HG03354 (cell line): ENCODE measurements around the gene TNXB.
"Not testable (repeated sequence)": the region's sequence is repeated elsewhere in the genome, so short reads cannot be mapped to it uniquely, and the experiment has no call there.

Experiments used
- ATAC-seq: cut with Tn5 transposase; IDR thresholded peaks from one replicate; pipeline ENCODE4 v1.9.1; 2021; ENCODE audit warnings: mild to moderate bottlenecking; ENCODE audit not compliant: unreplicated experiment, poor library complexity, severe bottlenecking

The TNXB gene

GRCh38 chr6:32109114-32109764, at the start of gene TNXB:
Gene TNXB, minus strand, starts transcription at chr6:32109338. Its CDS starts 11,140 bp downstream, at chr6:32098198.
- no peak for ATAC-seq

- ATAC-seq, result no peak
These were observed 48.9 kb upstream of the TNXB start for GRCh38 chr6:32158052-32158451.

- no peak for ATAC-seq
These were observed 47.8 kb upstream of the TNXB start for GRCh38 chr6:32156891-32157290.

- peak; percentile 74 for ATAC-seq
These were observed 45.5 kb upstream of the TNXB start for GRCh38 chr6:32154514-32155161.

GRCh38 chr6:32153564-32154513, 44.7 kb upstream of the TNXB start, which contains the start of gene PPT2:
Gene PPT2, plus strand, starts transcription at chr6:32154141. Its CDS starts 454 bp downstream, at chr6:32154595.
- ATAC-seq, result peak; percentile 38

GRCh38 chr6:32152769-32153563, 43.8 kb upstream of the TNXB start:
- no peak for ATAC-seq

- no peak for ATAC-seq
These were observed 43.0 kb upstream of the TNXB start, which contains the start of gene PRRT1 for GRCh38 chr6:32151863-32152768. Gene PRRT1, minus strand, starts transcription at chr6:32151939. Its CDS starts 112 bp downstream, at chr6:32151827.

- ATAC-seq, result no peak
These were observed 42.2 kb upstream of the TNXB start for GRCh38 chr6:32151181-32151862.

- ATAC-seq, result no peak
These were observed 41.1 kb upstream of the TNXB start for GRCh38 chr6:32149932-32150870.

GRCh38 chr6:32149092-32149755, 40.1 kb upstream of the TNXB start:
- ATAC-seq, result no peak

- ATAC-seq, result no peak
These were observed 39.4 kb upstream of the TNXB start for GRCh38 chr6:32148289-32149091.

GRCh38 chr6:32147401-32148132, 38.4 kb upstream of the TNXB start:
- no peak for ATAC-seq

- ATAC-seq, result no peak
These were observed 37.5 kb upstream of the TNXB start for GRCh38 chr6:32146687-32147086.

GRCh38 chr6:32146287-32146686, 37.1 kb upstream of the TNXB start:
- ATAC-seq, result no peak

- ATAC-seq, result not testable (repeated sequence)
These were observed 35.1 kb upstream of the TNXB start for GRCh38 chr6:32144238-32144637.
